BJ (cell line): ENCODE measurements around the gene C10orf53. TPM values are rescaled to one million over a fixed set of nuclear protein-coding genes. Genes with fewer than 3 reads are reported as not detected.
"Not testable (repeated sequence)": the region's sequence is repeated elsewhere in the genome, so short reads cannot be mapped to it uniquely, and the experiment has no call there.

Experiments used
- CTCF ChIA-PET: fragments of 350-600 bp; formaldehyde crosslinking; extraction: SDS; loops from one replicate; lab custom pipeline; 2021; ENCODE audit warnings: antibody characterized with exemption, inconsistent platforms; lab: Yijun Ruan, JAX
- POLR2A ChIA-PET: fragments of 300-600 bp; sonication (Branson Sonifier 250); formaldehyde crosslinking; extraction: SDS; loops from one replicate; lab custom pipeline; 2021; ENCODE audit warnings: antibody characterized with exemption; lab: Charles Lee
- DNase-seq: peaks from one replicate; pipeline ENCODE4 v3.0.0-alpha.2; 2011; ENCODE audit warnings: low read depth
- H3K27me3 ChIP-seq: 2 replicates; pipeline ENCODE4 v1.6.0; 2011; ENCODE audit warnings: low read length; ENCODE audit not compliant: control insufficient read depth, insufficient read depth
- H3K36me3 ChIP-seq: 2 replicates; pipeline ENCODE4 v1.5.1; 2011; ENCODE audit warnings: low read length; ENCODE audit not compliant: control insufficient read depth, insufficient read depth
- H3K4me3 ChIP-seq: 2 replicates; pipeline ENCODE4 v1.5.1; 2011; ENCODE audit warnings: low read depth, mild to moderate bottlenecking, control low read depth, low read length
- CTCF ChIP-seq: IDR thresholded peaks from 2 replicates; pipeline ENCODE4 v1.5.1; 2011; ENCODE audit warnings: low read depth, mild to moderate bottlenecking, control low read depth, inconsistent platforms, low read length, moderate library complexity; ENCODE audit not compliant: insufficient read depth
- polyA plus RNA-seq: library from polyadenylated mRNA; depleted of rRNA; stranded (reverse); fragments of >200 nt; gene quantifications from 2 replicates; pipeline ENCODE4 v1.2.3, GENCODE V29; 2011

The C10orf53 gene
- polyA plus RNA-seq, 1 experiment: not detected

- POLR2A ChIA-PET: no interaction called here
- no peak for DNase-seq
- TF ChIP-seq CTCF: no peak
- no peaks in the 10 kb centered on the region for H3K36me3 ChIP-seq
- peaks cover 2% of the 10 kb centered on the region; the same call in 1 of the 2 replicates for H3K27me3 ChIP-seq
- CTCF ChIA-PET: no interaction called here
- H3K4me3 ChIP-seq: no peak overlapping the region
Measured at GRCh38 chr10:49711481-49711880, 32.0 kb downstream of the C10orf53 start.

DNA sequence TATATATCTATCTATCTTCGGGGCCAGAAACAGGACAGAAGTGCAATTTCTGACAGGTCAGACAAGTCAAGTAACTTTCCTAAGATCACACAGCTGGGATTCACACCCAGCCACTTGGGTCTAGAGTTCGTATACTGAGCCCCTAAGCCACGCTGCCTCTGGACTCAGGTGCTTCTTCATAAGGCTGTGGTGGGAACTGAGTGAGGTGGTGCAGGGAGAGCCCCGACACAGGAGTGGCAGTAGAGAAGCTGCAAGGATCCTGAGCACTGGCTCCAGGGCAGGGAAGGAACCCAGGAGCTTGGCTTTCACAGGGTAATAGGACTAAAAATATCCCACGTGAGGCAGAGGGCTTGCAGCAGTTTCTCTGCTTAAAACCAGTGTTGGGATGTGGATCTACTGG is 33.8 kb downstream of the C10orf53 start:
- CTCF ChIA-PET: no interaction called here
- POLR2A ChIA-PET: no interaction called here

GRCh38 chr10:49715157-49715556 is 35.7 kb downstream of the C10orf53 start:
- DNase-seq, H3K27me3 ChIP-seq, H3K4me3 ChIP-seq, H3K36me3 ChIP-seq, POLR2A ChIA-PET, CTCF ChIA-PET: not testable (repeated sequence)

More for the DNA sequence above, 33.8 kb downstream of the C10orf53 start:
- Histone ChIP-seq H3K4me3 (no peak overlapping the region), H3K36me3 (no peaks in the 10 kb centered on the region), H3K27me3 (peaks cover 2% of the 10 kb centered on the region; the same call in 1 of the 2 replicates)
- no peak for TF ChIP-seq CTCF
- DNase-seq: no peak

DNA sequence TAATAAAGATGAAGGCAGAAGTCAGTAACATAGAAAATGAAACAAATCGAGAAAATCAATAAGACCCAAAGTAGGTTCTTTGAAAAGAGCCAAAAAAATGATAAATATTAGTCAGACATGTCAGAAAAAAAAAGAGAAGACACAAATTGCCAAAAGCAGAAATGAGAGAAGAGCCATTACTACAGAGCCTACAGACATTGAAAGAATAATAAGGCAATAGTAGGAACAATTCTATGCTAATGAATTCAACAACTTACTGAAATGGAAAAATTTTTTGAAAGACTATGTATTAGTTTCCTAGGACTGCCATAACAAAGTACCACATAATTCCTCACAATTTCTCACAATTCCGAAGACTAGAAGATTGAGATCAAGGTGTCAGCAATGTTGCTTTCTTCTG is 47.1 kb downstream of the C10orf53 start:
- ChIA-PET POLR2A (no interaction called here), CTCF (no interaction called here)
- no peak overlapping the region for H3K4me3 ChIP-seq
- no peak for TF ChIP-seq CTCF
- H3K27me3 ChIP-seq: no peaks in the 10 kb centered on the region; the same call in 1 of the 2 replicates
- no peak for DNase-seq
- no peaks in the 10 kb centered on the region for H3K36me3 ChIP-seq

- DNase-seq: no peak
- Histone ChIP-seq H3K36me3 (no peaks in the 10 kb centered on the region), H3K4me3 (no peak overlapping the region), H3K27me3 (no peaks in the 10 kb centered on the region; the same call in none of the 2 replicates)
- CTCF ChIA-PET: interaction anchor here (1.3 kb wide), 1 partner anchor 16 kb away, joined by 4 read pairs; no protein-coding TSS in a partner anchor
- POLR2A ChIA-PET: no interaction called here
- no peak for TF ChIP-seq CTCF
Measured at GRCh38 chr10:49733866-49734265, 54.4 kb downstream of the C10orf53 start.

DNA sequence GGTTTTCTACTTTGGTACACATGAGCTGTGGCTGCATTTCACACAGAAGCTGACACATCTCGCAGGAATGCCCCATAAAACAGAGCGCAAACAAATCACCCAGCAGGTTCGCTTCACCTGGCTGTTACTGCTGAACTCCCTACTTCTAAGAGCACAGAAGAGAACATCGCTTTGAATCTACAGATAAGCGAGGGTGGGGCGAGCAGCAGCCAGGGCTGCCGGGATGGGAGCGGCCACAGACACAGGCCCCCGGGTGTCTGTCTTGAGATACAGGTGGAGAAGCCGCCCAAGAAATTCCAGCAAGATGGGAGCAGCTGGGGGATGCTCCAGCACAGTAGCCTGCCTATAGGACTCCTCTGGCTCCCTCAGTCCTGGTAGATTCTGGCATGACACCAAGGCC is 55.2 kb downstream of the C10orf53 start:
- TF ChIP-seq CTCF: no peak
- ChIA-PET POLR2A (no interaction called here), CTCF (interaction anchor here (1.3 kb wide), 1 partner anchor 15 kb away, joined by 4 read pairs; no protein-coding TSS in a partner anchor)

More for the DNA sequence above, 55.2 kb downstream of the C10orf53 start:
- Histone ChIP-seq H3K4me3 (no peak overlapping the region), H3K36me3 (no peaks in the 10 kb centered on the region), H3K27me3 (no peaks in the 10 kb centered on the region; the same call in none of the 2 replicates)
- no peak for DNase-seq
